Peyer's patch (tissue), 4 donors: Measurements from ENCODE around the gene MBD3L3.

ENCODE experiments used
- CTCF ChIP-seq, 6 experiments: fragments of 450-650 bp in 4 of 6; fragments of 200-600 bp in 2 of 6; sonication (generic) in 1 of 6; IDR thresholded peaks; one replicate each; pipeline ENCODE4 v1.5.1; 2017 to 2019; ENCODE audit warnings: antibody characterized with exemption in 6 of 6, mild to moderate bottlenecking in 3 of 6, moderate library complexity in 1 of 6
- POLR2A ChIP-seq, 2 donors: fragments of 450-650 bp; IDR thresholded peaks; one replicate each; pipeline ENCODE4 v1.5.1; 2017; ENCODE audit warnings: antibody characterized with exemption in 2 of 2, mild to moderate bottlenecking in 2 of 2, moderate library complexity in 2 of 2

DNA sequence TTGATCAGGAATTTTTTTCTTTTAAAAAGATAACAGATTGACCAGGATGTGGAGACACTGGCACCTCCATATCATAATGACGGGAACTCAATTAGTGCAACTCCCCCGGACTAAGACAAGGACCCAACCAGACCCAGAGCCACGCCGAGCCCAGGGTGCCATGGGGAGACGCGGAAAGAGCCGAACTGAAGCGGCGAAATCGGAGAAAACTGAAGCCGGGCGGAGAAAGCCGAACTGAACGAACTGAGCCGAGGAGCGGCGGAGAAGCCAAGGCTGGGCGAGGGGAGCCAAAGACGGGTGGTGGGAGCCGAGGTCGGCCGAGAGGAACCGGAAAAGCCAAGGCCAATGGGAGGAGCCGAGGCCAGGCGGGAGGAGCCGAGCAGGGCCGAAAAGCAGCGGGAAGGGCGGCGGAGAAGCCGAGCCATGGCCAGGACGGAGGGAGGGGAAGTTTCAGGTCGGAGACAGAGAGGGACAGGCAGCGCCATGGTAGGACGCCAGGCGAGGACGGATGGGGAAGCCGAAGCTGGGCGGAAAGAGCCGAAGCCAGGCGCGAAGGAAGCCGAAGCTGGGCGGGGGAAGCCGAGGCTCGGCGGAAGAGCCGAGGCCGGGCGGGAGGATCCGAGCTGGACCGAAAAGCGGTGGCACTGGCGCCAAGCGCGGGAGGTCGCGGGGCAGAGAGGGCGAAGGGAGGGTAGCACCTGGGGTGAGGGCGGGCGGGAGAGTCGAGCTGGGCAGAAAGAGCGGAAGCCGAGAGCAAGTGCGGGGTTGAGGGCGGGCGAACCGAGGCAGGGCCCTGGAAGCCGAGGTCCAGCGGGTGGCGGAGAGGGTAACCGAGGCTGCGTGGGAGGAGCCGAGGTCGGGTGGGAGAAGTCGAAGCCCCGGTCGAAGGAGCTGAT is 40.5 kb upstream of the MBD3L3 start:
- TF ChIP-seq CTCF (IDR thresholded peaks at IDR 0.05) (peak in 1 of 6 experiments; percentile 2), POLR2A (IDR thresholded peaks at IDR 0.05) (peak; percentile 31 to 40)
